ENCODE results near the gene LINC00632. TPM values are rescaled to one million over a fixed set of nuclear protein-coding genes. Genes with fewer than 3 reads are reported as not detected.

Gene LINC00632
- polyA plus RNA-seq, 1 of the 3 experiments (the other 2 are of a cell fraction), result 0.31 TPM

GRCh38 chrX:140804292-140804691 lies 94.7 kb downstream of the LINC00632 start:
- no peak for DNase-seq
- Histone ChIP-seq H3K9ac (no peak overlapping the region), H3K9me3 (no peaks in the 10 kb centered on the region), H3K4me2 (no peak overlapping the region), H3F3A (replicated peaks; ENCODE audit: insufficient read depth) (no peaks in the 10 kb centered on the region), H3K27ac (ENCODE audit: low read depth in 2 of 2, low read length in 1 of 2) (no peak overlapping the region), H3K27me3 (ENCODE audit: insufficient read depth) (no peaks in the 10 kb centered on the region), H3K36me3 (replicated peaks in 1 of 2; ENCODE audit: control insufficient read depth in 1 of 2, insufficient read depth in 2 of 2, low read length in 1 of 2) (no peaks in the 10 kb centered on the region), H3K4me3 (ENCODE audit: low read depth in 2 of 2, low read length in 1 of 2) (no peak overlapping the region), H3K79me2 (ENCODE audit: insufficient read depth) (no peaks in the 10 kb centered on the region), H3K9me2 (no peaks in the 10 kb centered on the region), H3K4me1 (ENCODE audit: control insufficient read depth in 1 of 2, insufficient read depth in 2 of 2, low read depth in 1 of 2, low read length in 1 of 2) (no peaks in the 10 kb centered on the region), H4K20me1 (ENCODE audit: insufficient read depth) (no peaks in the 10 kb centered on the region), H2AFZ (ENCODE audit: low read depth) (no peak overlapping the region)
- ChIA-PET POLR2A (no interaction called here), CTCF (interaction anchor here (2.2 to 3.0 kb wide), 2 partner anchors 14 to 38 kb away, joined by 6 to 13 read pairs; no protein-coding TSS in a partner anchor)
- WGBS (ENCODE audit: low lambda C conversion rate), result 22% methylated on average over 1 of the region's 1 CpG
- TF ChIP-seq SMC3 (IDR thresholded peaks at IDR 0.05; ENCODE audit: low read depth, low read length) (no peak), EP300 (IDR thresholded peaks at IDR 0.05; ENCODE audit: borderline replicate concordance in 1 of 2, low read depth in 1 of 2, low read length in 1 of 2) (no peak), NRF1 (IDR thresholded peaks at IDR 0.05; ENCODE audit: low read depth, low read length) (no peak), TCF12 (IDR thresholded peaks at IDR 0.05) (no peak), EZH2phosphoT487 (IDR thresholded peaks at IDR 0.05; ENCODE audit: borderline replicate concordance, low read depth) (no peak), NFIC (IDR thresholded peaks at IDR 0.05; ENCODE audit: borderline replicate concordance) (no peak), JUND (IDR thresholded peaks at IDR 0.05) (no peak), POLR2AphosphoS5 (IDR thresholded peaks at IDR 0.05; ENCODE audit: low read depth, low read length) (no peak)
- TF ChIP-seq, protein P1, sequence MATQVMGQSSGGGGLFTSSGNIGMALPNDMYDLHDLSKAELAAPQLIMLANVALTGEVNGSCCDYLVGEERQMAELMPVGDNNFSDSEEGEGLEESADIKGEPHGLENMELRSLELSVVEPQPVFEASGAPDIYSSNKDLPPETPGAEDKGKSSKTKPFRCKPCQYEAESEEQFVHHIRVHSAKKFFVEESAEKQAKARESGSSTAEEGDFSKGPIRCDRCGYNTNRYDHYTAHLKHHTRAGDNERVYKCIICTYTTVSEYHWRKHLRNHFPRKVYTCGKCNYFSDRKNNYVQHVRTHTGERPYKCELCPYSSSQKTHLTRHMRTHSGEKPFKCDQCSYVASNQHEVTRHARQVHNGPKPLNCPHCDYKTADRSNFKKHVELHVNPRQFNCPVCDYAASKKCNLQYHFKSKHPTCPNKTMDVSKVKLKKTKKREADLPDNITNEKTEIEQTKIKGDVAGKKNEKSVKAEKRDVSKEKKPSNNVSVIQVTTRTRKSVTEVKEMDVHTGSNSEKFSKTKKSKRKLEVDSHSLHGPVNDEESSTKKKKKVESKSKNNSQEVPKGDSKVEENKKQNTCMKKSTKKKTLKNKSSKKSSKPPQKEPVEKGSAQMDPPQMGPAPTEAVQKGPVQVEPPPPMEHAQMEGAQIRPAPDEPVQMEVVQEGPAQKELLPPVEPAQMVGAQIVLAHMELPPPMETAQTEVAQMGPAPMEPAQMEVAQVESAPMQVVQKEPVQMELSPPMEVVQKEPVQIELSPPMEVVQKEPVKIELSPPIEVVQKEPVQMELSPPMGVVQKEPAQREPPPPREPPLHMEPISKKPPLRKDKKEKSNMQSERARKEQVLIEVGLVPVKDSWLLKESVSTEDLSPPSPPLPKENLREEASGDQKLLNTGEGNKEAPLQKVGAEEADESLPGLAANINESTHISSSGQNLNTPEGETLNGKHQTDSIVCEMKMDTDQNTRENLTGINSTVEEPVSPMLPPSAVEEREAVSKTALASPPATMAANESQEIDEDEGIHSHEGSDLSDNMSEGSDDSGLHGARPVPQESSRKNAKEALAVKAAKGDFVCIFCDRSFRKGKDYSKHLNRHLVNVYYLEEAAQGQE (IDR thresholded peaks at IDR 0.05; ENCODE audit: low read depth, low read length), result no peak

GRCh38 chrX:140815868-140816267 lies 106.3 kb downstream of the LINC00632 start:
- H3K4me3 ChIP-seq (ENCODE audit: low read depth in 2 of 2, low read length in 1 of 2), result no peak overlapping the region
- H3K9me3 ChIP-seq, result 0 out of 2 replicates have a peak, but pooled peaks cover 10% of the 10 kb centered on the region
- no peaks in the 10 kb centered on the region; a peak in 1 of 4 replicates for H3K4me1 ChIP-seq (ENCODE audit: control insufficient read depth in 1 of 2, insufficient read depth in 2 of 2, low read depth in 1 of 2, low read length in 1 of 2)
- WGBS (ENCODE audit: low lambda C conversion rate), result 11% methylated on average over 6 of the region's 6 CpGs
- no peak overlapping the region for H3K4me2 ChIP-seq
- H3K27me3 ChIP-seq (ENCODE audit: insufficient read depth), result peaks cover 9% of the 10 kb centered on the region; the same call in 1 of the 2 replicates
- H3K9ac ChIP-seq, result no peak overlapping the region
- H3K36me3 ChIP-seq (replicated peaks in 1 of 2; ENCODE audit: control insufficient read depth in 1 of 2, insufficient read depth in 2 of 2, low read length in 1 of 2), result no peaks in the 10 kb centered on the region
- DNase-seq, result no peak
- no peaks in the 10 kb centered on the region for H3K79me2 ChIP-seq (ENCODE audit: insufficient read depth)
- no peak overlapping the region for H3K27ac ChIP-seq (ENCODE audit: low read depth in 2 of 2, low read length in 1 of 2)
- POLR2A ChIA-PET, result no interaction called here
- H3K9me2 ChIP-seq, result no peaks in the 10 kb centered on the region
- TF ChIP-seq EP300 (IDR thresholded peaks at IDR 0.05; ENCODE audit: borderline replicate concordance in 1 of 2, low read depth in 1 of 2, low read length in 1 of 2), result no peak
- no peak for TF ChIP-seq USF2 (IDR thresholded peaks at IDR 0.05; ENCODE audit: borderline replicate concordance, low read depth, low read length)
- no peak for TF ChIP-seq GABPA (IDR thresholded peaks at IDR 0.05; ENCODE audit: low read depth)
- no peak for TF ChIP-seq TCF12 (IDR thresholded peaks at IDR 0.05)
- TF ChIP-seq NRF1 (IDR thresholded peaks at IDR 0.05; ENCODE audit: low read depth, low read length), result no peak
- no peak for TF ChIP-seq RCOR1 (IDR thresholded peaks at IDR 0.05; ENCODE audit: low read length)
- no peak for TF ChIP-seq CHD2 (IDR thresholded peaks at IDR 0.05; ENCODE audit: low read length, partially characterized antibody)
- H2AFZ ChIP-seq (ENCODE audit: low read depth), result no peak overlapping the region
- no peaks in the 10 kb centered on the region for H3F3A ChIP-seq (replicated peaks; ENCODE audit: insufficient read depth)
- CTCF ChIA-PET, result no interaction called here
- H4K20me1 ChIP-seq (ENCODE audit: insufficient read depth), result no peaks in the 10 kb centered on the region
